GM21390 (cell line): ENCODE results near the gene TBL1X.
"Not testable (repeated sequence)": the region's sequence is repeated elsewhere in the genome, so short reads cannot be mapped to it uniquely, and the experiment has no call there.

Experiments
- ATAC-seq: cut with Tn5 transposase; IDR thresholded peaks from one replicate; pipeline ENCODE4 v1.9.1; 2021; ENCODE audit not compliant: unreplicated experiment

TBL1X gene

DNA sequence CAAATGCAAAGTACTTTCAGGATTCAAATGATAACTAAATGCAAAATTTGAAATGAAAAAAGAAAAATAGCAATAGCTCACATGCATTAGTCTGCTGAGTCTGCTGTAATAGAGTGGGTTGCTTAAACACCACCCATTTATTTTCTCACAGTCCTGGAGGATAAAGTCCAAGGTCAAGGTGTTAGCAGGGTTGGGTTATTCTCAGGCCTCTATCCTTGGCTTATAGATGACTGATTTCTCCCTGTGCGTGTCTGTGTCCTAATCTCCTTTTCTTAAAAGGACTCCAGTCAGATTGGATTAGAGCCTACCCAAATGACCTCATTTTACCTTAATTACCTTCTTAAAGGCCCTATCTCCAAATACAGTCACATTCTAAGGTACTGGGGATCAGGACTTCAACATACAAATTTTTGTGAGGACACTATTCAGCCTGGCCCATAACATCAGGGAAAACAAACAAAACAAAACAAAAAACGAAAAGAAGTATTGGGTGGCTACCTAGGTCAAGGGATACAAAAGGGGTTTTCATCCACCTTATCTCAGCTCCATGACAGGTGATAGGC is 6.3 kb upstream of the TBL1X start:
- no peak for ATAC-seq

DNA sequence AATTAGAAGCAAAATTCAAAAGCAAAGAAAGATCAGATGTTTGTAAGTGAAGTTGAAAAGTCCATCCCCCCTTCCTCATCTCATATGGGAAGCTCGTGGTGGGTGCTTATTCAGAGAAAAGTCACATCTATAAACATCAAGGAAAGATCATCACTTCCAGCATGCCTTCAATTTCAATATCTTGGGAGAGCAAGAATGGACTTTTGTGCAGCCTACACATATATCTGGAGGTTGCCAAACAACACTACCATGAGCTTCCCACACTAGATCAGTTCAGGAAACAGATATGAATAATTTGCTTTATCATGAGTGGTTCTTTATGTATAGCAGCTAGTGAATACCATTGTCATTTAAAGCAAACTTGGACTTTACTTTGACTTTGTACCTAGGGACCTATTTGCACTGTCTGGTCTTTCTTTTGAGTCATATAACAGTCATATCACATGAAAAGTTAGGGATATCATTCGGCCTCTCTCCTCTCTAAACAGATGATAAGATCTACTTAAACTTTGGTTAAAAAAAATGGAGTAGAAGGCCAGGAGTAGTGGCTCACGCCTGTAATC is 5.6 kb upstream of the TBL1X start:
- ATAC-seq: no peak

- no peak for ATAC-seq
Measured at GRCh38 chrX:9461087-9461486, 3.8 kb upstream of the TBL1X start.

DNA sequence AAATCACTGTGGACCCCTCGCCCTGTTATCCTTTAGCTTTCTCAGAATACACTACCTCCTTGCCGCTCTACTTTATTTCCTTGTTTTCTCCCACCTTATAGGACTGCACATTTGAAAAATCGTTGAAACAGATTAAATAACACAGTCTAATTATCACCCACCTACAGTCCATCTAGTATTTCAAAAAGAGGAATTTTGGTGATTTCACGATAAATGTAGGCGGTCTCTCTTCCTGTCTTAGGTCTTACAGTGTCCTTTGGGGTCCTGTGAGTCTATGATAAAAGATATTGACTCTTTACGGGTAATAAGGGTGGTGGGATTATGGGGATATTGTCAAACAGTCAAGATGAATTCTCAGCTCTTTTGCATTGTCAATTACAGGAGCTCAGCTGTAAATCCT is 2.4 kb upstream of the TBL1X start:
- no peak for ATAC-seq

- peak; percentile 19 for ATAC-seq
Measured at GRCh38 chrX:9465380-9466123, 694 bp downstream of the TBL1X start.

- ATAC-seq: no peak
Measured at GRCh38 chrX:9466124-9466495, 1.3 kb downstream of the TBL1X start.

- ATAC-seq: no peak
Measured at GRCh38 chrX:9466736-9467135, 1.9 kb downstream of the TBL1X start.

DNA sequence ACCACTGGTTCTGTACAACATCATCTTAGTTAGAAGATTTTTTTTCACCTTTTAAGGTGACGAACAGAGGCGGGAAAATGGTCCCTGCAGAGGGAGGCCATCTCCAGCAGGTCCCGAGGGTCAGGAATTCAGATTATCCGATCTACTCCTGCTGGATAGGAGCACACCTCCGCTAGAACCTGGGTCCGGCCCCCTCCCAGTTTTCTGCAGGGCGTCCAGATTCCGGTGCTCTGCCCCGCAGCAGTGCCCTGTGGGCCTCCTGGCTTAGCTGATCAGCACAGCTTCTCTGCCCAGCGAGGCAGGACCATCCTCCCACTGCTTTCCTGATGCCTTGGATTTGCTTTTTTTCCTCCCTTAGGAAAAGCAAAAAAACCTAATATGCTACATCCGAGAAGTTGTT is 2.3 kb downstream of the TBL1X start:
- no peak for ATAC-seq

- ATAC-seq: no peak
Measured at GRCh38 chrX:9467751-9468150, 2.9 kb downstream of the TBL1X start.

DNA sequence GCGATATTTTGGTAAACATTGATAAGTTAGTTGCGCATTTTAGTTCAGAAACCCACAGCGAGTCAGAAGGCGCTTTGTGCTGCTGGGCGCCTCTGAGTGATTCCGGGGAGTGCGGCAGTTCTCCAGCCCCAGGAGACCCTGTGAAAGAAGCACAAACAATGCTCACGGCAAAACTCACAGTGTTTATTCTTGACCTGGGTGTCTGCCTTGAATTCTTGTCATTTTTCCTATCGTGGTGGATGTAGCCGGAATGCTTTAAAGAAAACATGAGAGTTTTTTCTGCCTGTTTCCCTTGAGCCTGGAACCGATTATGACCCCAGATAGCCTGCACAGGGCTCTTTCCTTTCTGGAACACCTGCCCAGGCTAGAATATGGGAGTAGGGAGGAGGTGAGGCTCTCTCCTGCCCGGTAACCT is 6.7 kb downstream of the TBL1X start:
- no peak for ATAC-seq

DNA sequence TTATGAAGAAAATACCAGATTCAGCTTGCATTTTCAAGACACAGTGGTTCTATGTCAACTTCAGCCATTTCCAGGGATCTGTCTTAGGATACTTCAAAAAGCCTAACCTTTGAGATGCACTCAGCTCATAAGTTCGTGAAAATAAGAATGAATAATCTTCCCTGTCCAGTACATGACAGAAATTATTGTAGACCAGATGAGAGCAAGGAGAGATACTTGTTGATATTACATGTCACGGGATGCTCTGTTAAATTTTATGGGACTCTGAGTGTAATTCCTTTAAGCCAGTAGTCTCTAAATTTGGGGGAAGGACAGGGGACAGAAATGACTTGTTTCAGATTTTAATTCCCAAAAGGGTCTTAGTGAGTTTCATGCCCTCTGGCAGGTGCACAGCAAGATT is 8.8 kb downstream of the TBL1X start:
- ATAC-seq: no peak

DNA sequence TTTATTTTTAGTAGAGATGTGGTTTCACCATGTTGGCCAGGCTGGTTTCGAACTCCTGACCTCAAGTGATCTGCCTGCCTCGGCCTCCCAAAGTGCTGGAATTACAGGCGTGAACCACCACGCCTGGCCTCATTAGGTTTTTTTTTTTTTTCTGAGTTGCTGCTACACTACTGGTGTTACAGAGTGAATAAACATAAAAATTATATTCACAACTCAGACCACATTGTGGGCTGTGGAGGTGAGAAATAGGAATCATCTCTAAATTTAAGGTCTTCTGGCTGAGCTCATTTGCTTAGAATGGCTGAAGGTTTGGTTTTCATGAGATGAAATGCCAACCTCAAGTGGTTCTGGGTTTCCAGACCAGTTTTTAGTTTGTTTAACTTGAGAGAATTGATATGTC is 10.6 kb downstream of the TBL1X start:
- ATAC-seq: not testable (repeated sequence)

DNA sequence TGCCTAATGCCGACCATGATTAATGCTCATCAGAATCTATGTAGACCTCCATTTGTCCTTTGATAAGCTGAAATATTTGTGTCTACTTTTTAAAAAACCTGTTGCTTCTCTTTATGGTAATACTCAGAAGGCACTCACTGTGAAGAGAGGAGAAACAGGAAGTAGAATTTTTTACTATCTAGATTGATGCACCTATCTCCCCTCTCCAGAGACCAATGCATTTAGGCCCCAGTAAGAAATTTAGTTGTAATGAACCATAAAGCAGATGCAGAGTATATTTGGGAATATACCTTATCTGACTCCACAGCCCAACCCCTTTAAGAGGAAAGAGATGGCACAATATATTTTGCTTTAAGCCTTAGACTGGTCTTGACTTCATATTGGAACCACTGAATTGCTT is 11.1 kb downstream of the TBL1X start:
- peak; percentile 65 for ATAC-seq

- no peak for ATAC-seq
Measured at GRCh38 chrX:9476810-9477575, 12.1 kb downstream of the TBL1X start.

- no peak for ATAC-seq
Measured at GRCh38 chrX:9482408-9482807, 17.6 kb downstream of the TBL1X start.

GRCh38 chrX:9482837-9483236 is 18.0 kb downstream of the TBL1X start:
- ATAC-seq: no peak

- ATAC-seq: no peak
Measured at GRCh38 chrX:9483376-9483775, 18.5 kb downstream of the TBL1X start.

DNA sequence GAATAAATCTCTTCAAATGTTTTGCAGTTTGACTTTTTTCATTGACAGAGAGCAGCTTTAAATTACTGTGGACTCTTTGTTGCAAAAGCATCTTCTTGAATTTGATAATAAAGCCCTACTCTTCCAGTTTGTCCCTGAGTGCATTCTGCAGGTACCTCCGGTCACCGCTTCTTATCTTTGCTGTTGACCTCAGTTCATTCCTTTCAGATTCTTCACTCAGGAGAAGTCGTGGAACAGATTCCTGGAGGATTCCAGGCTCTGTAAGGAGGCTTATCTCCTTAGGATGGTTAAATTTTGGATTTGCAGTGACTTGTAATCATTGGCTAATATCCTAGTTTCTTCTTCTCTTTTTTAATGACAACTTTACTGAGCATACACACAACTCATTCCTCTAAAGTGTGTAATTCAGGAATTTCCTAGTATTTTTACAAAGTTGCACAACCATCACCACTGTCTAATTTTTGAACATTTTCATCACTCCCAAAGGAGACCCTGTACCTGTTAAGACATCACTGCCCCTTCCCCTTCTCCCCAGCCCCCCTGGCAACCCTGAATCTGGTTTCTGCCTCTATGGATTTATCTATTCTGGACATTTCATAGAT is 22.0 kb downstream of the TBL1X start:
- ATAC-seq: no peak

DNA sequence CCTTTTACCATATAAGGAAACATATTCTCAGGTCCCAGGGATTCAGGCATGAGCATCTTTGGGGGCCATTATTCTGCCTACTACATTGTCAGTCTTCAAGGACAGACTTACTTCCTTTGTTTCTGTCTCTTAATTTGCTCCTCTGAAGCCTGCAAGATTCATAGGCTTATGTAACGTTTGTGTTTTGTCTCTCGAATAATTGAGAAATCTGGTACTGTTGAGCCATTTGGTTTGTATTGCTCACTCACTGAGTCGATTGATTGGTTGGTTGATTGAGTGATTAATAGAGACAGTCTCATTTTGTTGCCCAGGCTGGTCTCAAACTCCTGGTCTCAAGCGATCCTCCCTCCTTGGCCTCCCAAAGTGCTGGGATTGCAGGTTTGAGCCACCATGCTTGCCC is 23.7 kb downstream of the TBL1X start:
- no peak for ATAC-seq

- ATAC-seq: no peak
Measured at GRCh38 chrX:9489234-9489633, 24.4 kb downstream of the TBL1X start.

DNA sequence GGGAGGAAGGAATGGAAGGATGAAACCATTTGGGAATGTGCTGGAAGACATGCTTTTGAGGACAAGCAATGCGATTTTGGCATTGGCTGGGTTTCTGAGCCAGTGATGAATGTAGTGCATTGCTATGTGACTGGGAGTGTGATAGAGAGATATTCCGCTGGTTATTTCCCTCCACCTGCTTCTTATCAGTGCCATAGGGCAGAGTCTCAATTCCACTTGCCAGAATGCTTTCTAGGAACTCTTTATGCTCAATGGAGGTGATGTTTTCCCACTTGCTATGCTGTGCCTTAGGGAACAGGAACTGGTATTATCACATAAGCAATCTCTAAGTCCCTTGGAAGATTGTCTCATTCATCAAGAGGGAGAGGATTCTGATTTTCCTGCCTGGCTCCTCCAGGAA is 28.0 kb downstream of the TBL1X start:
- ATAC-seq: no peak

DNA sequence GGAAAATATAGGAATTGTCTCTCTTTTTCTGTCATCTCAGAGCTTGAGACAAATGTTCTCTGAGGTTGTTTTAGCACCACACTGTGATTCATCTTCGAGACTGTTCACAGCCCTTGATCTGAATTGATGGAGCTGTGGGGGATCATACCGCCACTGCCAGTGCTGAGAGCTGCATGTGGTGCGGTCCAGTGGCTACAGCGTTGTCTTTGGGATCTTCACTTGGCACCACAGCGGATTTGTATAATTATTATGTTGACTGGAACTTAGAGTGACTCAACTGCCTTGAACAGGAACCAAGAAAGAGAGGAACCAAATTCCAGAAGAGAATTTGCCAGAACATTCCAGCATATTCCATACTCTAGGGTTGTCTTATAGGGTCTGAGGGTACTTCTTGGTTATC is 29.1 kb downstream of the TBL1X start:
- ATAC-seq: no peak
